OCI-LY7 (cell line): Measurements from ENCODE around the gene MAP6. TPM values are rescaled to one million over a fixed set of nuclear protein-coding genes. Genes with fewer than 3 reads are reported as not detected.

Experiments
- BruUV-seq: library from RNA; stranded (reverse); fragments of 400-500 nt; replicated peaks from 2 replicates; lab custom pipeline; 2021; lab: Mats Ljungman, UMichigan
- CTCF ChIA-PET: fragments of 300-600 bp; sonication (Branson Sonifier 250); formaldehyde crosslinking; loops from one replicate; lab custom pipeline; 2022; ENCODE audit warnings: antibody characterized with exemption; ENCODE audit not compliant: unreplicated experiment; lab: Charles Lee
- POLR2A ChIA-PET: fragments of 300-600 bp; sonication (Branson Sonifier 250); formaldehyde crosslinking; loops from one replicate; lab custom pipeline; 2022; ENCODE audit warnings: antibody characterized with exemption; lab: Charles Lee
- DNase-seq: peaks from one replicate; pipeline ENCODE4 v3.0.0-alpha.2; 2015; ENCODE audit warnings: low spot score
- H2AFZ ChIP-seq: fragments of 200-600 bp; sonication (generic), shearing (Covaris generic); 2 replicates; pipeline ENCODE4 v1.6.1; 2014; ENCODE audit warnings: mild to moderate bottlenecking, antibody characterized with exemption, low read length, moderate library complexity
- H3K27ac ChIP-seq: fragments of 200-600 bp; sonication (generic); 2 replicates; pipeline ENCODE4 v1.5.1; 2014; ENCODE audit warnings: mixed run types, low read depth, mild to moderate bottlenecking, moderate library complexity, low read length, inconsistent platforms; ENCODE audit not compliant: poor library complexity, severe bottlenecking
- H3K36me3 ChIP-seq: fragments of 200-600 bp; sonication (generic); 2 replicates; pipeline ENCODE4 v1.6.1; 2014; ENCODE audit warnings: mild to moderate bottlenecking, antibody characterized with exemption, low read length, moderate library complexity, mixed read lengths; ENCODE audit not compliant: insufficient read depth
- H3K4me1 ChIP-seq: fragments of 200-600 bp; sonication (generic); 2 replicates; pipeline ENCODE4 v1.5.1; 2014; ENCODE audit warnings: mild to moderate bottlenecking, low read length; ENCODE audit not compliant: insufficient read depth, poor library complexity, severe bottlenecking
- H3K4me2 ChIP-seq: fragments of 200-600 bp; sonication (generic); 2 replicates; pipeline ENCODE4 v1.6.1; 2014; ENCODE audit warnings: mild to moderate bottlenecking, low read length
- H3K4me3 ChIP-seq: fragments of 200-600 bp; sonication (generic); 2 replicates; pipeline ENCODE4 v1.5.1; 2014; ENCODE audit warnings: mild to moderate bottlenecking, low read depth, low read length; ENCODE audit not compliant: poor library complexity, severe bottlenecking
- H3K79me2 ChIP-seq: fragments of 200-600 bp; sonication (generic); 2 replicates; pipeline ENCODE4 v1.6.1; 2016; ENCODE audit warnings: low read depth, mild to moderate bottlenecking, low read length, moderate library complexity, mixed read lengths; ENCODE audit not compliant: insufficient read depth
- H3K9me2 ChIP-seq: fragments of 200-600 bp; sonication (generic); 2 replicates; pipeline ENCODE4 v1.6.1; 2016; ENCODE audit warnings: mild to moderate bottlenecking, low read length, mixed read lengths; ENCODE audit not compliant: insufficient read depth
- H3K9me3 ChIP-seq: fragments of 200-600 bp; sonication (generic); 2 replicates; pipeline ENCODE4 v1.6.1; 2014; ENCODE audit warnings: mild to moderate bottlenecking, mixed run types, low read length, mixed read lengths
- H4K20me1 ChIP-seq: fragments of 200-600 bp; sonication (generic); 2 replicates; pipeline ENCODE4 v1.6.1; 2014; ENCODE audit warnings: mild to moderate bottlenecking, antibody characterized with exemption, low read length, moderate library complexity, mixed read lengths; ENCODE audit not compliant: insufficient read depth
- CTCF ChIP-seq: fragments of 200-600 bp; sonication (generic); conservative IDR thresholded peaks from 2 replicates; pipeline ENCODE4 v1.5.1; 2014; ENCODE audit warnings: mild to moderate bottlenecking, antibody characterized with exemption, low read length, moderate library complexity, mixed read lengths
- EZH2phosphoT487 ChIP-seq: fragments of 200-600 bp; sonication (generic); IDR thresholded peaks from 2 replicates; pipeline ENCODE4 v1.6.1; 2018; ENCODE audit warnings: low read depth, borderline replicate concordance, mild to moderate bottlenecking, mixed run types, antibody characterized with exemption, low read length, moderate library complexity, mixed read lengths
- intact Hi-C: fragments of 100-400 bp; cut with micrococcal nuclease; formaldehyde crosslinking; loops from one replicate; pipeline ENCODE4 v1.10.0; 2022; ENCODE audit not compliant: unreplicated experiment
- total RNA-seq, 2 experiments: library from RNA; depleted of rRNA in 1 of 2; stranded (reverse); fragments of >200 nt in 1 of 2; shearing (Covaris generic) in 1 of 2; gene quantifications; 2 replicates each; pipeline ENCODE4 v1.2.3, GENCODE V29; 2014 to 2022

Gene MAP6
- total RNA-seq, 2 experiments from 2014 or later: not detected

DNA sequence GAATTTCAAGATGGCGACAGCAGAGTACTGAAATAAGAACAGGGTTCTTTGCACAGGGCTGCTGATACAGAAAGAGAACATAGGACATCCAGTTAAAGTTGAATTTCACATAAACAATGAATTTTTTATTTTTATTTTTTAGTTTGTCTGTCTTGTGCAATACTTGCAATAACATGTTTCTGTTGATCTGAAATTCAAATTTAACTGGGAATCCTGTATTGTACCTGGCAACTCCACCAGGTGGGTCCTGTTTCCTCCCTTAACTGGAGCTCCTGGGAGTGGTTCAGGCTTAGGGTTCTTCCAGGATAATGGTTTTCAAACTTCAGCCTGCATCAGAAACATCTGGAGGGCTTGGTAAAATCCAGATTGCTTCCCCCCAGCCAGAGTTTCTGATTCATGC lies 121.7 kb downstream of the MAP6 start:
- ChIA-PET CTCF (no interaction called here), POLR2A (interaction anchor here (1.2 kb wide), 1 partner anchor 166 kb away, joined by 3 read pairs; no protein-coding TSS in a partner anchor)
- no peak overlapping the region for H3K4me2 ChIP-seq
- H3K27ac ChIP-seq: no peak overlapping the region
- no peaks in the 10 kb centered on the region for H3K36me3 ChIP-seq
- no peak for TF ChIP-seq EZH2phosphoT487
- no peak for TF ChIP-seq CTCF
- H3K79me2 ChIP-seq: no peaks in the 10 kb centered on the region
- intact Hi-C loops: loop anchor here (1.0 kb wide), 1 partner anchor 221 kb away; the partner anchor contains the start of gene DGAT2
- H3K9me3 ChIP-seq: no peaks in the 10 kb centered on the region
- DNase-seq: no peak
- no peaks in the 10 kb centered on the region for H3K4me1 ChIP-seq
- no peak overlapping the region for H3K4me3 ChIP-seq
- H2AFZ ChIP-seq: no peak overlapping the region
- H3K9me2 ChIP-seq: no peaks in the 10 kb centered on the region
- no TSS peak for BruUV-seq
- no peaks in the 10 kb centered on the region for H4K20me1 ChIP-seq

GRCh38 chr11:75543806-75544205 lies 125.0 kb downstream of the MAP6 start:
- no peak overlapping the region for H2AFZ ChIP-seq
- H3K36me3 ChIP-seq: no peaks in the 10 kb centered on the region
- intact Hi-C loops: no loop called here
- no peak overlapping the region for H3K4me3 ChIP-seq
- CTCF ChIA-PET: interaction anchor here (0.6 kb wide), 1 partner anchor 10 kb away, joined by 3 read pairs; no protein-coding TSS in a partner anchor
- POLR2A ChIA-PET: interaction anchor here (0.6 kb wide), 1 partner anchor 76 kb away, joined by 7 read pairs; no protein-coding TSS in a partner anchor
- H4K20me1 ChIP-seq: no peaks in the 10 kb centered on the region
- BruUV-seq: no TSS peak
- no peaks in the 10 kb centered on the region for H3K4me1 ChIP-seq
- no peak overlapping the region for H3K27ac ChIP-seq
- H3K9me3 ChIP-seq: no peaks in the 10 kb centered on the region
- TF ChIP-seq CTCF: no peak
- no peak for TF ChIP-seq EZH2phosphoT487
- no peak for DNase-seq
- no peak overlapping the region for H3K4me2 ChIP-seq
- no peaks in the 10 kb centered on the region for H3K79me2 ChIP-seq
- H3K9me2 ChIP-seq: no peaks in the 10 kb centered on the region

- Histone ChIP-seq H2AFZ (no peak overlapping the region), H3K27ac (no peak overlapping the region), H3K4me1 (peaks cover 8% of the 10 kb centered on the region), H3K4me3 (no peak overlapping the region), H4K20me1 (no peaks in the 10 kb centered on the region), H3K9me3 (no peaks in the 10 kb centered on the region), H3K36me3 (no peaks in the 10 kb centered on the region), H3K79me2 (no peaks in the 10 kb centered on the region), H3K9me2 (no peaks in the 10 kb centered on the region), H3K4me2 (no peak overlapping the region)
- intact Hi-C loops: no loop called here
- CTCF ChIA-PET: no interaction called here
- DNase-seq: no peak
- TF ChIP-seq EZH2phosphoT487 (no peak), CTCF (no peak)
- POLR2A ChIA-PET: no interaction called here
- no TSS peak for BruUV-seq
Observed at GRCh38 chr11:75542088-75542438, 126.8 kb downstream of the MAP6 start.
